ENCODE measurements around the gene C20orf144. TPM values are rescaled to one million over a fixed set of nuclear protein-coding genes. Genes with fewer than 3 reads are reported as not detected.

The C20orf144 gene
- total and polyA plus RNA-seq, 9 of the 15 experiments (the other 6 are each of a cell fraction or from before 2014, with no cell fraction given), result 0.04 to 0.23 (median 0.11) TPM; not detected in 2

GRCh38 chr20:33685328-33686099 is 23.4 kb downstream of the C20orf144 start (continued):
- TF ChIP-seq ZBTB40 (IDR thresholded peaks at IDR 0.05) (peak; percentile 52; the same call in 1 of the 2 replicates), ZBTB40 (CRISPR knock-in tag; IDR thresholded peaks at IDR 0.05) (no peak), MTA3 (IDR thresholded peaks at IDR 0.05; ENCODE audit: borderline replicate concordance) (no peak; the same call in 1 of the 2 replicates), NKRF (IDR thresholded peaks at IDR 0.05; ENCODE audit: borderline replicate concordance) (0 out of 2 replicates have a peak, but pooled peaks have one; percentile 51), ZBTB7A (IDR thresholded peaks at IDR 0.05; ENCODE audit: borderline replicate concordance, control insufficient read depth, low read depth, low read length) (peak; percentile 94), CHD4 (IDR thresholded peaks at IDR 0.05; ENCODE audit: insufficient read depth, insufficient replicate concordance, low read depth, low read length, poor library complexity, severe bottlenecking) (no peak), ZEB2 (IDR thresholded peaks at IDR 0.05) (no peak), BCOR (IDR thresholded peaks at IDR 0.05) (peak; percentile 54; the same call in 1 of the 2 replicates), ZBTB9 (CRISPR knock-in tag; IDR thresholded peaks at IDR 0.05) (no peak), ZNF445 (CRISPR knock-in tag; IDR thresholded peaks at IDR 0.05; ENCODE audit: low read depth) (no peak), ZBED1 (IDR thresholded peaks at IDR 0.05) (no peak)

Measured in K562 (cell line).